Ovary (tissue), 9 donors: ENCODE results near the gene ODC1. TPM values are rescaled to one million over a fixed set of nuclear protein-coding genes. Genes with fewer than 3 reads are reported as not detected.
"Not testable (repeated sequence)": the region's sequence is repeated elsewhere in the genome, so short reads cannot be mapped to it uniquely, and the experiment has no call there.

ENCODE experiments used
- DNase-seq, 5 donors: peaks; one replicate each; pipeline ENCODE4 v3.0.0-alpha.2; 2019 to 2020
- H3K27ac ChIP-seq, 2 donors: fragments of 200-600 bp; one replicate each; pipeline versions ENCODE4 v1.5.1 to v1.8.0; 2019 to 2022
- H3K27me3 ChIP-seq: fragments of 200-600 bp; one replicate; pipeline ENCODE4 v1.8.0; 2022
- H3K36me3 ChIP-seq: fragments of 200-600 bp; sonication (generic); one replicate; pipeline ENCODE4 v1.5.1; 2019
- H3K4me1 ChIP-seq: one replicate; pipeline ENCODE4 v1.8.1; 2013; ENCODE audit warnings: mild to moderate bottlenecking, moderate library complexity; ENCODE audit not compliant: insufficient read depth
- H3K4me3 ChIP-seq: fragments of 200-600 bp; sonication (generic); one replicate; pipeline ENCODE4 v1.5.1; 2017
- H3K9me3 ChIP-seq, 2 donors: fragments of 200-600 bp in 1 of 2; sonication (generic) in 1 of 2; one replicate each; pipeline versions ENCODE4 v1.5.1 to v1.8.1; 2013 to 2019; ENCODE audit warnings: mild to moderate bottlenecking in 1 of 2, moderate library complexity in 1 of 2
- CTCF ChIP-seq, 3 donors: fragments of 450-650 bp in 2 of 3; fragments of 200-600 bp in 1 of 3; IDR thresholded peaks; one replicate each; pipeline versions ENCODE4 v1.5.1 to v1.8.0; 2016 to 2022; ENCODE audit warnings: antibody characterized with exemption in 3 of 3, mild to moderate bottlenecking in 1 of 3
- EP300 ChIP-seq: sonication (generic); formaldehyde crosslinking; IDR thresholded peaks from one replicate; pipeline ENCODE4 v1.6.1; 2017; ENCODE audit warnings: antibody characterized with exemption
- POLR2A ChIP-seq: fragments of 450-650 bp; IDR thresholded peaks from one replicate; pipeline ENCODE4 v1.6.1; 2017; ENCODE audit warnings: antibody characterized with exemption, mild to moderate bottlenecking, moderate library complexity
- WGBS, 3 donors: extraction: QIAGEN DNeasy Blood & Tissue Kit in 1 of 3; methylation state at CpG; one replicate each; pipeline versions ENCODE4 v1.1.5 to v1.1.7; 2013 to 2017; 5-methylcytosine and 5-hydroxymethylcytosine counted together
- intact Hi-C, 4 donors: fragments of 100-400 bp; cut with DNase I; formaldehyde crosslinking; loops; one replicate each; pipeline versions ENCODE4 v1.11.0 to v1.15.1; 2022 to 2023
- polyA plus RNA-seq, 2 donors: library from polyadenylated mRNA; stranded (reverse); fragments of 200-250 nt in 1 of 2; fragments of 350-450 nt in 1 of 2; fragmentation: Illumina TruSeq in 1 of 2; extraction: RNeasy Lipid Tissue Mini Kit (QIAGEN cat#74804) in 1 of 2; gene quantifications; one replicate each; pipeline ENCODE4 v1.2.3, GENCODE V29; 2013 to 2014
- total RNA-seq, 7 donors: library from RNA; depleted of rRNA in 2 of 7; stranded (reverse); fragments of >200 nt in 2 of 7; fragmentation: NEBNext Ultra II Directional in 3 of 7; extraction: Animal tissue kit (Norgen Biotek cat#: 25700) in 3 of 7; gene quantifications; one replicate each; pipeline versions ENCODE4 v1.1.0 to v1.2.4, GENCODE V29; 2016 to 2023
- donor health status: DM: no; HTN: no; CAD: no; lungs with moderate emphysema.
- donor health status: DM: no; HTN: no; CAD: no.
- donor health status: Bipolar disorder and iron deficiency.
- donor health status: DM: yes; HTN: yes; CAD: no.
- donor health status: DM: no; HTN: no; CAD: no.
- donor health status: DM: yes; HTN: yes; CAD: no.

ODC1 gene
- total and polyA plus RNA-seq, 9 donors: 29.1 to 160 (median 55.7) TPM

GRCh38 chr2:10449486-10449831 is 1.3 kb upstream of the ODC1 start:
- no peaks in the 10 kb centered on the region for H3K36me3 ChIP-seq
- TF ChIP-seq EP300 (no peak), CTCF (IDR thresholded peaks at IDR 0.05) (no peak), POLR2A (no peak)
- WGBS, 3 donors: 13 to 26% (median 16%) methylated on average over 5 of the region's 5 CpGs
- H3K4me1 ChIP-seq: no peaks in the 10 kb centered on the region
- intact Hi-C loops: no loop called here
- no peak overlapping the region for H3K27ac ChIP-seq
- H3K9me3 ChIP-seq: no peaks in the 10 kb centered on the region
- no peak for DNase-seq
- H3K4me3 ChIP-seq: peak overlapping the region; percentile 62
- no peaks in the 10 kb centered on the region for H3K27me3 ChIP-seq

GRCh38 chr2:10448576-10449485 is 704 bp upstream of the ODC1 start:
- Histone ChIP-seq H3K9me3 (no peaks in the 10 kb centered on the region), H3K27me3 (no peaks in the 10 kb centered on the region), H3K4me1 (no peaks in the 10 kb centered on the region), H3K27ac (peak overlapping the region; percentile 71 to 89), H3K36me3 (no peaks in the 10 kb centered on the region), H3K4me3 (peak overlapping the region; percentile 62)
- 0 to 1% (median 1%) methylated on average over 62 to 73 of the region's 73 CpGs for WGBS, 3 donors
- TF ChIP-seq EP300 (no peak), POLR2A (peak; percentile 45)
- intact Hi-C loops: no loop called here
- DNase-seq: peak; percentile 91 to 96 (median 92)

DNA sequence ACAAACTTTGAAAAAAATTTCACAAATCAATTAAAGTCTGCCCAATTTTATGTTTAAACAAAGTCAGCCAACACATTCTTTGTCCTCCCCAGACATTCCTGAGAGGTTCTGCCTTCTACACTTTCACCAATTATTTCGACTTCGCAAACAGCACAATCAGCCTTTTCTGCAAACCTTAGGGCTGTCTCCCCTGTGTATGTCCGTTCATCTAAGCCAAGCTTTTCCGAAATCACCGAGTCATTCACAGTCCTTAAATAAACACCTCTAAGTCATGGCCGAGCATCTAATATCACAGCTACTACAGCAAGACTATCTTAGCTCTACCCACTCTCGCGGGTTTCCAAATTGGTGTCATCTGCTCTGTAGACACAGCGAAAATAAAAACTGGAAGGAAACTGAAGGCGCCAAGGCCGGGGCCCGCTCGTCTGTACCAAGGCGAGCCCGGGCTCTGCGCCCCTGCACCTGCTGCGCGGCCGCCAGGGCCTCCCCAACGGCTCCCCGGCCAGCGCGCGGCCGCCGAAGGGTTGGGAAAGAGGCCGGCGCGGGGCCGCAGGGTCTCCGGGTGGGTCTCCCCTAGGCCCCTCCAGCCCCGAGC is 730 bp downstream of the ODC1 start:
- Histone ChIP-seq H3K27ac (peak overlapping the region; percentile 97 to 99), H3K4me3 (peak overlapping the region; percentile 60), H3K27me3 (no peaks in the 10 kb centered on the region), H3K4me1 (no peaks in the 10 kb centered on the region), H3K9me3 (no peaks in the 10 kb centered on the region), H3K36me3 (no peaks in the 10 kb centered on the region)
- DNase-seq: no peak
- intact Hi-C loops: no loop called here
- TF ChIP-seq EP300 (no peak), CTCF (IDR thresholded peaks at IDR 0.05) (no peak), POLR2A (no peak)
- 1 to 2% (median 2%) methylated on average over 22 to 32 of the region's 32 CpGs for WGBS, 3 donors

- no peak for TF ChIP-seq POLR2A
- TF ChIP-seq CTCF (IDR thresholded peaks at IDR 0.05): no peak
- no peak for TF ChIP-seq EP300
- Histone ChIP-seq H3K27ac (no peak overlapping the region), H3K27me3 (no peaks in the 10 kb centered on the region), H3K36me3 (no peaks in the 10 kb centered on the region), H3K9me3 (no peaks in the 10 kb centered on the region), H3K4me3 (peak overlapping the region; percentile 60), H3K4me1 (no peaks in the 10 kb centered on the region)
- WGBS, 3 donors: 85 to 91% (median 90%) methylated on average over 6 of the region's 6 CpGs
- intact Hi-C loops: no loop called here
- DNase-seq: no peak
Measured at GRCh38 chr2:10446631-10447030, 1.5 kb downstream of the ODC1 start.

- Histone ChIP-seq H3K27me3 (no peaks in the 10 kb centered on the region), H3K4me1 (no peaks in the 10 kb centered on the region), H3K27ac (no peak overlapping the region), H3K4me3 (no peak overlapping the region), H3K9me3 (no peaks in the 10 kb centered on the region), H3K36me3 (no peaks in the 10 kb centered on the region)
- no peak for DNase-seq
- TF ChIP-seq CTCF (IDR thresholded peaks at IDR 0.05): no peak
- TF ChIP-seq EP300: no peak
- TF ChIP-seq POLR2A: no peak
- 82 to 86% (median 86%) methylated on average over 5 of the region's 5 CpGs for whole genome bisulfite sequencing, 3 donors
- intact Hi-C loops: no loop called here
Measured at GRCh38 chr2:10444463-10444862, 3.7 kb downstream of the ODC1 start.

- H3K36me3 ChIP-seq, H3K4me1 ChIP-seq, H3K9me3 ChIP-seq, H3K4me3 ChIP-seq, DNase-seq, intact Hi-C loops, H3K27me3 ChIP-seq, H3K27ac ChIP-seq: not testable (repeated sequence)
- WGBS, 3 donors: 85 to 88% (median 87%) methylated on average over 2 of the region's 2 CpGs
Measured at GRCh38 chr2:10442469-10443126, 5.5 kb downstream of the ODC1 start.
